Measurements from ENCODE around the gene KLF11.

Gene KLF11

GRCh38 chr2:10094271-10094814 is 51.0 kb downstream of the KLF11 start:
- TF ChIP-seq CTCF (IDR thresholded peaks at IDR 0.05; ENCODE audit: control insufficient read depth, insufficient read depth, low read depth, low read length, missing control alignments): no peak
- DNase-seq (ENCODE audit: low read depth): no peak

GRCh38 chr2:10095175-10095574 is 51.8 kb downstream of the KLF11 start:
- TF ChIP-seq CTCF (IDR thresholded peaks at IDR 0.05; ENCODE audit: control insufficient read depth, insufficient read depth, low read depth, low read length, missing control alignments): no peak
- no peak overlapping the region for H3K4me3 ChIP-seq (ENCODE audit: control insufficient read depth, low read depth, low read length)
- DNase-seq (ENCODE audit: low read depth): no peak

More at GRCh38 chr2:10094271-10094814, 51.0 kb downstream of the KLF11 start:
- H3K4me3 ChIP-seq (ENCODE audit: control insufficient read depth, low read depth, low read length): no peak overlapping the region

GRCh38 chr2:10096641-10097040 is 53.3 kb downstream of the KLF11 start:
- no peak overlapping the region for H3K4me3 ChIP-seq (ENCODE audit: control insufficient read depth, low read depth, low read length)
- no peak for DNase-seq (ENCODE audit: low read depth)
- no peak for TF ChIP-seq CTCF (IDR thresholded peaks at IDR 0.05; ENCODE audit: control insufficient read depth, insufficient read depth, low read depth, low read length, missing control alignments)

GRCh38 chr2:10097352-10098148 is 54.2 kb downstream of the KLF11 start:
- H3K4me3 ChIP-seq (ENCODE audit: control insufficient read depth, low read depth, low read length): no peak overlapping the region
- no peak for DNase-seq (ENCODE audit: low read depth)
- peak; percentile 97 for TF ChIP-seq CTCF (IDR thresholded peaks at IDR 0.05; ENCODE audit: control insufficient read depth, insufficient read depth, low read depth, low read length, missing control alignments)

GRCh38 chr2:10101491-10101890 is 58.1 kb downstream of the KLF11 start:
- TF ChIP-seq CTCF (IDR thresholded peaks at IDR 0.05; ENCODE audit: control insufficient read depth, insufficient read depth, low read depth, low read length, missing control alignments): no peak
- DNase-seq (ENCODE audit: low read depth): no peak
- H3K4me3 ChIP-seq (ENCODE audit: control insufficient read depth, low read depth, low read length): no peak overlapping the region

GRCh38 chr2:10103179-10103578 is 59.8 kb downstream of the KLF11 start:
- no peak overlapping the region for H3K4me3 ChIP-seq (ENCODE audit: control insufficient read depth, low read depth, low read length)
- no peak for DNase-seq (ENCODE audit: low read depth)
- TF ChIP-seq CTCF (IDR thresholded peaks at IDR 0.05; ENCODE audit: control insufficient read depth, insufficient read depth, low read depth, low read length, missing control alignments): no peak
